Endothelial cell of umbilical vein (primary cell): ENCODE data around the gene CCDC9B. TPM values are rescaled to one million over a fixed set of nuclear protein-coding genes. Genes with fewer than 3 reads are reported as not detected.

Experiments
- BruUV-seq: library from RNA; stranded (reverse); fragments of 400-500 nt; replicated peaks from 2 replicates; lab custom pipeline; 2021; lab: Mats Ljungman, UMichigan
- CTCF ChIA-PET: fragments of 300-600, 350-600 bp; sonication (Branson Sonifier 250); formaldehyde crosslinking; loops from one replicate; lab custom pipeline; 2021; ENCODE audit warnings: antibody characterized with exemption, inconsistent platforms; lab: Charles Lee
- POLR2A ChIA-PET: fragments of 300-600, 350-600 bp; sonication (Branson Sonifier 250); formaldehyde crosslinking; loops from one replicate; lab custom pipeline; 2021; ENCODE audit warnings: antibody characterized with exemption, inconsistent platforms; lab: Charles Lee
- DNase-seq: peaks from one replicate; pipeline ENCODE4 v3.0.0-alpha.2; 2011; ENCODE audit warnings: low read depth, low spot score
- FAIRE-seq: peaks from 2 replicates; lab custom pipeline; 2011; peaks lifted over from hg19 to GRCh38; lab: Jason Lieb, UNC
- H2AFZ ChIP-seq: 2 replicates; pipeline ENCODE4 v1.6.0; 2012; ENCODE audit warnings: low read depth, low read length, control low read depth, inconsistent platforms
- H3K27ac ChIP-seq: 2 replicates; pipeline ENCODE4 v1.5.1; 2011; ENCODE audit warnings: low read depth, mild to moderate bottlenecking, control low read depth, low read length, moderate library complexity; ENCODE audit not compliant: insufficient read depth
- H3K27me3 ChIP-seq, 2 experiments: 2 replicates each; pipeline versions ENCODE4 v1.6.0 to v1.6.1; 2011; ENCODE audit warnings: low read length in 2 of 2, mixed read lengths in 1 of 2; ENCODE audit not compliant: control insufficient read depth in 2 of 2, insufficient read depth in 2 of 2
- H3K36me3 ChIP-seq, 2 experiments: 2 replicates in 1 of 2; 3 replicates in 1 of 2; pipeline ENCODE4 v1.5.1; 2011; ENCODE audit warnings: low read length in 2 of 2, mild to moderate bottlenecking in 1 of 2, moderate library complexity in 1 of 2; ENCODE audit not compliant: control insufficient read depth in 2 of 2, insufficient read depth in 2 of 2; ENCODE audit errors: extremely low read depth in 1 of 2
- H3K4me1 ChIP-seq: 3 replicates; pipeline ENCODE4 v1.5.1; 2011; ENCODE audit warnings: mild to moderate bottlenecking, low read length; ENCODE audit not compliant: control insufficient read depth, insufficient read depth; ENCODE audit errors: extremely low read depth
- H3K4me2 ChIP-seq: 2 replicates; pipeline ENCODE4 v1.6.1; 2011; ENCODE audit warnings: low read length, control low read depth, mixed read lengths; ENCODE audit not compliant: insufficient read depth
- H3K4me3 ChIP-seq, 3 experiments: fragments of 200-600 bp in 1 of 3; sonication (generic), shearing (Covaris generic) in 1 of 3; replicated peaks in 1 of 3; 2 replicates each; pipeline ENCODE4 v1.5.1; 2011 to 2016; ENCODE audit warnings: control low read depth in 3 of 3, low read length in 3 of 3, mild to moderate bottlenecking in 2 of 3, inconsistent platforms in 1 of 3, low read depth in 1 of 3, moderate library complexity in 1 of 3; ENCODE audit not compliant: insufficient read depth in 1 of 3
- H3K79me2 ChIP-seq: 2 replicates; pipeline ENCODE4 v1.6.0; 2012; ENCODE audit warnings: low read length, inconsistent platforms; ENCODE audit not compliant: control insufficient read depth, insufficient read depth
- H3K9ac ChIP-seq: replicated peaks from 2 replicates; pipeline ENCODE3; 2011; ENCODE audit warnings: low read length, control low read depth; ENCODE audit not compliant: insufficient read depth; ENCODE audit errors: extremely low read depth
- H3K9me1 ChIP-seq: replicated peaks from 3 replicates; pipeline ENCODE4 v1.6.0; 2011; ENCODE audit warnings: mild to moderate bottlenecking, low read length; ENCODE audit not compliant: control insufficient read depth, insufficient read depth; ENCODE audit errors: extremely low read depth
- H3K9me3 ChIP-seq: replicated peaks from 2 replicates; pipeline ENCODE4 v1.5.1; 2012; ENCODE audit warnings: low read length, inconsistent platforms; ENCODE audit not compliant: control insufficient read depth, insufficient read depth
- H4K20me1 ChIP-seq: replicated peaks from 2 replicates; pipeline ENCODE3; 2011; ENCODE audit warnings: mild to moderate bottlenecking, low read length; ENCODE audit not compliant: control insufficient read depth, insufficient read depth; ENCODE audit errors: extremely low read depth
- EZH2 ChIP-seq: IDR thresholded peaks from 2 replicates; pipeline ENCODE4 v1.6.1; 2012; ENCODE audit warnings: borderline replicate concordance, low read depth, mild to moderate bottlenecking, moderate library complexity, low read length, inconsistent platforms; ENCODE audit not compliant: severe bottlenecking
- FOS ChIP-seq: IDR thresholded peaks from 2 replicates; pipeline ENCODE4 v1.6.1; 2011; ENCODE audit warnings: mild to moderate bottlenecking, low read length, moderate library complexity, borderline replicate concordance; ENCODE audit not compliant: insufficient read depth
- GATA2 ChIP-seq: IDR thresholded peaks from 2 replicates; pipeline ENCODE4 v1.7.0; 2011; ENCODE audit warnings: low read depth, mild to moderate bottlenecking, moderate library complexity, mixed read lengths, low read length; ENCODE audit not compliant: insufficient read length, insufficient read depth
- JUN ChIP-seq: IDR thresholded peaks from 2 replicates; pipeline ENCODE4 v1.6.1; 2011; ENCODE audit warnings: borderline replicate concordance, low read depth; ENCODE audit not compliant: insufficient read length, insufficient read depth
- MYC ChIP-seq: IDR thresholded peaks from one replicate; pipeline ENCODE4 v1.6.1; 2011; ENCODE audit warnings: mild to moderate bottlenecking, low read depth, low read length
- POLR2A ChIP-seq: IDR thresholded peaks from 2 replicates; pipeline ENCODE4 v1.6.1; 2012; ENCODE audit warnings: low read depth, mild to moderate bottlenecking, control low read depth, low read length
- POLR2AphosphoS5 ChIP-seq: IDR thresholded peaks from 2 replicates; pipeline ENCODE4 v1.6.1; 2012; ENCODE audit warnings: low read depth, mild to moderate bottlenecking, control low read depth, low read length, moderate library complexity; ENCODE audit not compliant: insufficient read depth
- dilution Hi-C: fragments of 300-500 bp; cut with MboI; formaldehyde crosslinking; loops from one replicate; pipeline ENCODE4 v1.15.0; 2019; ENCODE audit warnings: low sequenced_read_pairs; ENCODE audit not compliant: extremely low pct_ligation_motif_present
- intact Hi-C: fragments of 100-400 bp; cut with micrococcal nuclease; formaldehyde crosslinking; loops from one replicate; pipeline ENCODE4 v1.10.0; 2022
- polyA plus RNA-seq, 4 experiments: library from polyadenylated mRNA; depleted of rRNA in 3 of 4; stranded (reverse) in 3 of 4; unstranded in 1 of 4; fragments of >200 nt; gene quantifications; 2 replicates each; pipeline versions ENCODE4 v1.2.1 to v1.2.3, GENCODE V29; 2011 to 2012; ENCODE audit warnings: missing spikeins in 1 of 4
- total RNA-seq: library from RNA; stranded (reverse); gene quantifications from 2 replicates; pipeline ENCODE4 v1.2.3, GENCODE V29; 2021
- TF ChIP-seq, protein P1 (sequence below): IDR thresholded peaks from 2 replicates; pipeline ENCODE4 v1.6.1; 2011; ENCODE audit not compliant: insufficient read depth, insufficient read length
- TF ChIP-seq, protein P2 (sequence below), 2 donors: IDR thresholded peaks; 1 replicate in 1 of 2; 2 replicates in 1 of 2; pipeline ENCODE4 v1.5.1; 2011; ENCODE audit warnings: low read length in 2 of 2, mild to moderate bottlenecking in 2 of 2, moderate library complexity in 2 of 2, control low read depth in 1 of 2, inconsistent platforms in 1 of 2, low read depth in 1 of 2; ENCODE audit not compliant: insufficient read depth in 1 of 2; ENCODE audit errors: extremely low read depth in 1 of 2

The CCDC9B gene
- total and polyA plus RNA-seq, 2 donors (not counting 3 experiments of a cell fraction or from before 2014, with no cell fraction given) = 7.6 to 46.0 TPM

DNA sequence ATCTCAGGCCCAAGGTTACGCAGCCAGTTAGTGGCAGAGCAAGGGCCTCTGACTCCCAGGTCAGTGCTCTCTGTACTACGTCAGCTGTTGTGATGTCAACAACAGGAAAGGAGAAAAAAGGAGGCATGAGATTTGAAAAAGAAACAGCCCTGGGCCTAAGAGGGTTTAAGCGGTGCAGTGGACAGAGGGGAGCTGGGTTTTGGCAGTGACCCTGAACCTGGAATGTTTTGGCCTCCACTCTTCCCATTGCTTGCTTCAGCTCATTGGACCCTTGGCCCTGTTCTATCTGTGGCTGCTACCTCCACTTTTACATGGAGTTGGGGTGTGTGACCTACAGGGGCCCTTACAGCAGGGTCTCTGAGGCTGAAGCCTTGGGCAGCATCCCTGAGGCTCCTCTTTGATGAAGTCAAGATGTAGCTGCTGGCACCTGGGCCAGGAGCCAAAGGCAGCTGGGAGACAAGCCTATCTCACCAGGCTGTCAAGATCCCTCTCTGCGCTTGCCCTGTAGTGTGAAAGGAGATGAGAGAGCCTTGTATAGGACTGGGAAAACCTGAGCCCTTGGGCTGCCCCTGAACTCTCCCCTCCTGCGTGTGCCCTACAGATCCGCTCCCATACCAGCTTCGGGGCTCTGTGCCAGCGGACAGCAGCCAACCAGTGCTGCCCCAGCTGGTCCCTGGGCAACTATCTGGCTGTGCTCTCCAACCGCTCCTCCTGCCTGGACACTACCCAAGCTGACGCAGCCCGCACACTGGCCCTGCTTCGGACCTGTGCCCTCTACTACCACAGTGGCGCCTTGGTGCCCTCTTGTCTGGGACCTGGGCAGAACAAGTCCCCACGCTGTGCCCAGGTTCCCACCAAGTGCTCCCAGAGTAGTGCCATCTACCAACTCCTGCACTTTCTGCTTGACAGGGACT, 26.0 kb upstream of the CCDC9B start:
- dilution Hi-C loops = no loop called here
- DNase-seq = no peak
- ChIA-PET CTCF (interaction anchor here (0.6 to 9.4 kb wide), 9 partner anchors 11 to 88 kb away, joined by 3 to 60 read pairs (median 8); partner anchors contain the start of gene CCDC9B), POLR2A (interaction anchor here (0.5 to 0.6 kb wide), 2 partner anchors 10 to 50 kb away, joined by 3 to 6 read pairs; no protein-coding TSS in a partner anchor)
- Histone ChIP-seq H3K36me3 (no peaks in the 10 kb centered on the region), H3K27me3 (peaks cover 0 to 3% of the 10 kb centered on the region in 2 experiments), H3K4me1 (peaks cover 3% of the 10 kb centered on the region), H3K27ac (no peak overlapping the region), H3K9ac (no peak overlapping the region), H4K20me1 (no peaks in the 10 kb centered on the region), H3K79me2 (no peaks in the 10 kb centered on the region), H2AFZ (no peak overlapping the region), H3K4me2 (no peak overlapping the region), H3K9me3 (no peaks in the 10 kb centered on the region), H3K4me3 (no peak overlapping the region), H3K9me1 (no peaks in the 10 kb centered on the region)
- FAIRE-seq = no peak
- TF ChIP-seq GATA2 = no peak
- no peak for TF ChIP-seq FOS
- no peak for TF ChIP-seq EZH2
- TF ChIP-seq POLR2A = no peak
- TF ChIP-seq MYC = no peak
- TF ChIP-seq POLR2AphosphoS5 = no peak
- TF ChIP-seq, protein P1, sequence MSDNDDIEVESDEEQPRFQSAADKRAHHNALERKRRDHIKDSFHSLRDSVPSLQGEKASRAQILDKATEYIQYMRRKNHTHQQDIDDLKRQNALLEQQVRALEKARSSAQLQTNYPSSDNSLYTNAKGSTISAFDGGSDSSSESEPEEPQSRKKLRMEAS = no peak
- TF ChIP-seq, protein P2, sequence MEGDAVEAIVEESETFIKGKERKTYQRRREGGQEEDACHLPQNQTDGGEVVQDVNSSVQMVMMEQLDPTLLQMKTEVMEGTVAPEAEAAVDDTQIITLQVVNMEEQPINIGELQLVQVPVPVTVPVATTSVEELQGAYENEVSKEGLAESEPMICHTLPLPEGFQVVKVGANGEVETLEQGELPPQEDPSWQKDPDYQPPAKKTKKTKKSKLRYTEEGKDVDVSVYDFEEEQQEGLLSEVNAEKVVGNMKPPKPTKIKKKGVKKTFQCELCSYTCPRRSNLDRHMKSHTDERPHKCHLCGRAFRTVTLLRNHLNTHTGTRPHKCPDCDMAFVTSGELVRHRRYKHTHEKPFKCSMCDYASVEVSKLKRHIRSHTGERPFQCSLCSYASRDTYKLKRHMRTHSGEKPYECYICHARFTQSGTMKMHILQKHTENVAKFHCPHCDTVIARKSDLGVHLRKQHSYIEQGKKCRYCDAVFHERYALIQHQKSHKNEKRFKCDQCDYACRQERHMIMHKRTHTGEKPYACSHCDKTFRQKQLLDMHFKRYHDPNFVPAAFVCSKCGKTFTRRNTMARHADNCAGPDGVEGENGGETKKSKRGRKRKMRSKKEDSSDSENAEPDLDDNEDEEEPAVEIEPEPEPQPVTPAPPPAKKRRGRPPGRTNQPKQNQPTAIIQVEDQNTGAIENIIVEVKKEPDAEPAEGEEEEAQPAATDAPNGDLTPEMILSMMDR (IDR thresholded peaks at IDR 0.05; ENCODE audit: extremely low read depth in 1 of 2, insufficient read depth in 1 of 2, low read depth in 1 of 2, low read length in 2 of 2) = no peak
- no peak for TF ChIP-seq JUN
- BruUV-seq = no TSS peak
- intact Hi-C loops = loop anchor here (5.0 kb wide), 2 partner anchors 41 to 141 kb away; partner anchors contain the start of gene IVD
